SJSA1 (cell line): ENCODE data around the gene OR51B6. TPM values are rescaled to one million over a fixed set of nuclear protein-coding genes. Genes with fewer than 3 reads are reported as not detected.
"Not testable (repeated sequence)": the region's sequence is repeated elsewhere in the genome, so short reads cannot be mapped to it uniquely, and the experiment has no call there.

ENCODE experiments used
- DNase-seq, 2 experiments: peaks; one replicate each; pipeline ENCODE4 v3.0.0-alpha.2; 2015 to 2020; ENCODE audit warnings: low spot score in 2 of 2, low read depth in 1 of 2
- H3K27ac ChIP-seq: fragments of 250-450 bp; sonication (Bioruptor Pico); 2 replicates; pipeline ENCODE4 v1.5.1; 2020; ENCODE audit warnings: mild to moderate bottlenecking, moderate library complexity
- H3K27me3 ChIP-seq: fragments of 250-450 bp; sonication (Bioruptor Pico); replicated peaks from 2 replicates; pipeline ENCODE4 v1.5.1; 2020; ENCODE audit warnings: mild to moderate bottlenecking, moderate library complexity
- H3K36me3 ChIP-seq: fragments of 250-450 bp; sonication (Bioruptor Pico); 2 replicates; pipeline ENCODE4 v1.5.1; 2020; ENCODE audit warnings: mild to moderate bottlenecking
- H3K4me1 ChIP-seq: fragments of 250-450 bp; sonication (Bioruptor Pico); replicated peaks from 2 replicates; pipeline ENCODE4 v1.6.1; 2021; ENCODE audit warnings: mild to moderate bottlenecking
- H3K4me3 ChIP-seq: fragments of 250-450 bp; sonication (Bioruptor Pico); 2 replicates; pipeline ENCODE4 v1.5.1; 2020; ENCODE audit warnings: mild to moderate bottlenecking
- H3K9me3 ChIP-seq: fragments of 250-450 bp; sonication (Bioruptor Pico); replicated peaks from 2 replicates; pipeline ENCODE4 v1.5.1; 2020; ENCODE audit warnings: mild to moderate bottlenecking
- total RNA-seq: library from RNA; depleted of rRNA; stranded (reverse); fragments of >200 nt; shearing (Covaris generic); gene quantifications from 2 replicates; pipeline ENCODE4 v1.2.3, GENCODE V29; 2014

OR51B6 gene
- total RNA-seq, 1 experiment from 2014 or later, result not detected

DNA sequence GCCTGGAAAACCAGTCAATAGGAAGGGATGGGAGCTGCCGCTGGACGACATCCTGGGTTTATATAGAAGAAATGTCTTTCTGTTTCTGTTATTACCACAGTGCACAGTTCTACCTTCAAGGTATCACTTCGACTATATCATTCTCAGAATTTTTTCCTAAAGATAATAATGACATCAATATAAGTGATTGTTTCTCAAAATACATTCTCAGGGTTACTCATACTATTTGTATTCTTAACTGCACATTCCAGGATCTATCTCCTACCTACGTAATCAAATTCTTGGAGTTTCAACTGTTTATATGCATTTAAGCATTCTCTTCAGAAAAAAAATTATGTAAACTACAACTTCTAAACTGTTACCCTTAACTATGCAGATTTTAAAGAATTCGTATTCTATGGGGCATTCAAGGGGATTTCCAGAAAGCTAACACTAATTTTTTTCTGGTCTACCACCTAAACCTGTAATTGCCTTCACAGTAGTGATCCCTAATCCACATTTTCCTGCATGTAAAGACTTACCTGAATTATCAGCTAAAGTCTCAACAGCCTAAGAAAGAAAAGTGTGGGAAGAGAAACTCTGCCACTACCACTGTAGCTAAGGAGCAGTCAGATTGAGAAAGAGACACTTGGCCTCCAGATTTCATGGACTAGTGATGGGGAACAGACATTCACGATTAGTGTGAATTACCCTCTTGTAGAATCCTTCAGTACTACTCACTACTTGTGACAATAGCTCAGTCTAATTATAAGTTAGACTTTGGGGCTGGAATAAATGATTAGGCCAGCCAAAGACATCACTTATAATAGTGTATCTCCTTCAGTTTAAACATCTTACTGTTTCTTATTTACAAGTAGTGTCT is 7.6 kb upstream of the OR51B6 start, which contains the start of gene OR51B5:
TSS of gene OR51B5 (minus strand) at position 51 of the 862 bp plus-strand sequence. CDS start at position 51, 0 bp downstream.
- Histone ChIP-seq H3K9me3 (no peaks in the 10 kb centered on the region), H3K4me3 (no peak within 1 kb of the TSS), H3K27me3 (no peaks in the 10 kb centered on the region), H3K4me1 (peaks cover 38% of the 10 kb centered on the region), H3K27ac (peak within 1 kb of the TSS; percentile 94), H3K36me3 (no peaks in the 10 kb centered on the region)
- peak in 1 of 2 experiments; percentile 87 for DNase-seq

DNA sequence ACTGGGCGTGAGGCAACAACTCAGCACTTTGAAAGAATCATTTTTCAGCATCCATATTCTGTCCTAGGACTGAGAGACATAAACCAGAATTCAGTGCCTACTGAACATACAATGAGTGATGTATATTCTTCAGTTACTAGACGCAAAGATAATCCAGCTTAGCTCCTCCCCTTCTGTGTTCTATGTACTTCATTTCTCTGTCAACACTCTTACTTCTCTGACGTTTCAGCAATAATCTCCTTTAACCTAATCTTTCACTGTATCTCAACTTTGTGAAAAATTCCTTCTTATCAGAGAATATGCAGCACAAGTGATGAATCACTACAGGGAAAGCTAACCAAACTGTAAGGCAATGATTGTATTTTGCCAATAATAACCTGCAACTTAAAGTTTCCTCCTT is 5.5 kb upstream of the OR51B6 start:
- Histone ChIP-seq H3K4me3 (no peak overlapping the region), H3K9me3 (no peaks in the 10 kb centered on the region), H3K27ac (no peak overlapping the region), H3K4me1 (peaks cover 45% of the 10 kb centered on the region), H3K36me3 (no peaks in the 10 kb centered on the region), H3K27me3 (no peaks in the 10 kb centered on the region)
- no peak for DNase-seq

- H3K27me3 ChIP-seq, result no peaks in the 10 kb centered on the region
- no peak for DNase-seq
- H3K4me1 ChIP-seq, result peaks cover 32% of the 10 kb centered on the region
- H3K27ac ChIP-seq, result no peak overlapping the region
- no peaks in the 10 kb centered on the region for H3K36me3 ChIP-seq
- no peak overlapping the region for H3K4me3 ChIP-seq
- H3K9me3 ChIP-seq, result no peaks in the 10 kb centered on the region
Observed at GRCh38 chr11:5348551-5349194, 2.6 kb upstream of the OR51B6 start.

GRCh38 chr11:5349550-5349949 is 1.8 kb upstream of the OR51B6 start:
- Histone ChIP-seq H3K4me1 (peaks cover 23% of the 10 kb centered on the region), H3K4me3 (no peak overlapping the region), H3K9me3 (no peaks in the 10 kb centered on the region), H3K27ac (no peak overlapping the region), H3K27me3 (no peaks in the 10 kb centered on the region), H3K36me3 (no peaks in the 10 kb centered on the region)
- no peak for DNase-seq

GRCh38 chr11:5356031-5356430 is 4.7 kb downstream of the OR51B6 start:
- not testable (repeated sequence) for H3K27ac ChIP-seq

GRCh38 chr11:5362017-5362625 is 10.8 kb downstream of the OR51B6 start:
- H3K4me3 ChIP-seq, result no peak overlapping the region
- H3K27ac ChIP-seq, result no peak overlapping the region
- DNase-seq, result no peak
- H3K27me3 ChIP-seq, result no peaks in the 10 kb centered on the region
- H3K4me1 ChIP-seq, result peaks cover 46% of the 10 kb centered on the region
- no peaks in the 10 kb centered on the region for H3K36me3 ChIP-seq
- H3K9me3 ChIP-seq, result no peaks in the 10 kb centered on the region

More at GRCh38 chr11:5356031-5356430, 4.7 kb downstream of the OR51B6 start:
- H3K27me3 ChIP-seq, H3K4me3 ChIP-seq, H3K9me3 ChIP-seq, H3K36me3 ChIP-seq, DNase-seq, H3K4me1 ChIP-seq: not testable (repeated sequence)

GRCh38 chr11:5363679-5364078 is 12.4 kb downstream of the OR51B6 start:
- Histone ChIP-seq H3K9me3 (no peaks in the 10 kb centered on the region), H3K4me3 (no peak overlapping the region), H3K36me3 (no peaks in the 10 kb centered on the region), H3K27me3 (no peaks in the 10 kb centered on the region), H3K27ac (peak overlapping the region; percentile 92), H3K4me1 (peaks cover 62% of the 10 kb centered on the region)
- DNase-seq, result no peak

DNA sequence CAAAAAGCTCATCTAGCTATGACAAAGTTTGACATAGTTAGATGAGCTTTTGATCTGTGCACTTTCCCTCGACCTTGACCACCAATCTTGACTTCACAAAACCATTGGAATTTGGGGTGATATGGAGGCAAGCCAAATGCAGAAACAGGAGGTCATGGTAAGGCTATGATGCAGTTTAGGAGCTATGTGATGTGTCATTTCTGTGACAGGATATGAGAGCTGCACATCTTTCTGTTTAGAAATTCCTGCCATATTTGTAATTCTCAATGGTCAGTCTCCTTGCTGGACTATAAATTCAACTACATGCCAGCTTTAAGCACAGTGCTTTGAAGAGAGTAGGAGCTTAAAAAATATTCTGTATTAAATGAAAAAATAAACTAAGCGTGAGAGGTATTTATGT is 12.9 kb downstream of the OR51B6 start:
- H3K9me3 ChIP-seq, result no peaks in the 10 kb centered on the region
- peak; percentile 83 to 95 for DNase-seq
- peaks cover 63% of the 10 kb centered on the region for H3K4me1 ChIP-seq
- no peak overlapping the region for H3K4me3 ChIP-seq
- H3K36me3 ChIP-seq, result no peaks in the 10 kb centered on the region
- H3K27me3 ChIP-seq, result no peaks in the 10 kb centered on the region
- H3K27ac ChIP-seq, result peak overlapping the region; percentile 92

- H3K27ac ChIP-seq, result peak overlapping the region; percentile 92
- H3K4me3 ChIP-seq, H3K36me3 ChIP-seq, H3K9me3 ChIP-seq, DNase-seq, H3K27me3 ChIP-seq: not testable (repeated sequence)
- H3K4me1 ChIP-seq, result peaks cover 67% of the 10 kb centered on the region
Observed at GRCh38 chr11:5366365-5366764, 15.1 kb downstream of the OR51B6 start.

DNA sequence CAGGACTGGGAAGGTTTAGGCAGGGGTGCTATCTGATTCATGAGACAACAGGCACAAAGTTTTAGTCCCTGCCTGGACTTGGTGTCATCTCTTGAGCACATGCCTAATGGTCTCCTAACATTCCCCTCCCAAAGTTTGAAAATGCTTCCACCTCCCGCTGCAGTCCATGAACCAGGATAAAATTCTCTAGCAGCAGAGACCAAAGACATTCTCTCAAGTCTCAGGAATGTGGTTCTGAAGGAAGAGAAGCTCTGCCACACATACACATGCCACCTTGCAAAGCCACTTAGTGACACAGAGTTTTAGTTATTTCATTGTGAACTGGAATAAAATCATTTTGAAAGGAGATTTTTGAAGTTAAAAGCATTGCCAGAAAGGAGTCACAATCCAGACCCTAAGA is 15.5 kb downstream of the OR51B6 start:
- Histone ChIP-seq H3K27me3 (no peaks in the 10 kb centered on the region), H3K9me3 (no peaks in the 10 kb centered on the region), H3K4me1 (peaks cover 64% of the 10 kb centered on the region), H3K27ac (peak overlapping the region; percentile 92), H3K4me3 (no peak overlapping the region), H3K36me3 (no peaks in the 10 kb centered on the region)
- DNase-seq, result peak in 1 of 2 experiments; percentile 66

DNA sequence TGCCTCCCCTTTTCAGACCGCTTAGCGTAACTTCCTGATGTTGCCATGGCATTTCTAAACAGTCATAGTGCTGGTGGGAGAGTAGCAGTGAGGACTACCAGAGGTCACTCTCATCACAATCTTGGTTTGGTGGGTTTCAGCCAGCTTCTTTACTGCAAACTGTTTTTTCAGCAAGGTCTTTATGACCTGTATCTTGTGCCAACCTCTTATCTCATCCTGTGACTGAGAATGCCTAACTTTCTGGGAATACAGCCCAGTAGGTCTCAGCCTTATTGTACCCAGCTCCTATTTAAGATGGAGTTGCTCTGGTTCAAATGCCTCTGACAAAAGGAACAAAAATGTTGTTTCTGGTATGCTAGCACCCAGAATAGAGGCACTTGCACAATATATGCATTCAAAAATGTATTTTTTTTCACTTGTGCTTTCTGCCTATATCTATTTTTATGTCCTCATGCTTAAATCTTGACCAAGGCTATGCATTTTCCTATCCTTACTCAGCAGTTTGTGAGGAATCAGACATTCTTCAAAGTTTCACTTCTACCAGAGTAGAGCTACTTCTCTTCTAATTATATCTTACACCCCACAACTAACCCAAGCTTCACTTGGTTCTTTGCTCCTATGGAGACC is 16.3 kb downstream of the OR51B6 start:
- DNase-seq, result no peak
- peak overlapping the region; percentile 92 for H3K27ac ChIP-seq
- H3K4me3 ChIP-seq, result no peak overlapping the region
- no peaks in the 10 kb centered on the region for H3K9me3 ChIP-seq
- no peaks in the 10 kb centered on the region for H3K36me3 ChIP-seq
- peaks cover 60% of the 10 kb centered on the region for H3K4me1 ChIP-seq
- H3K27me3 ChIP-seq, result no peaks in the 10 kb centered on the region

DNA sequence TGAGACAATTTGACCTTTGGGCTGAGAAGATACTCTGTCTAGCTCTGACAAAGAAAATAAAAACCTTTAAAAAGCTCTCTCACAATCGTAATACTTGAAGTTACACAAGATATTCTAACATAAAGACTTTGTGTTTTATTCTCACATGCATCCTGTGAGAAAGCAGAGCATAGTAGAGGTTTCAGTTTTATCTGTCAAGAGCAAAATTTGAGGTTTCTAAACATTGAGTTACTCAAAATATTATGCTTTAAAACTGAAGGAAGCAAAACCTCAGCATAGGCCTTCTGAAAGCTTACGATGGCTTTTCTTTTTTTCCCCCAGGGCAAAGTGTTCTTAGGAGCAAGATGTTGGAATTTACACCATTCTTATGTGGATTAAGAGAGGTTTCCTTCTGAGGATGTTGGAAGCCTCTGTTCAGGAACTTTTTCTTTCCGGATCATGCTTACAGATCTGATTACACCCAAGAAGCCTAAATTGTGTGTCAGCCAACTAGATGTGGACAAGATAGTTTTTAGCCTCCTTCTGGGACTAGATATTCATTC is 17.3 kb downstream of the OR51B6 start:
- Histone ChIP-seq H3K4me1 (peaks cover 56% of the 10 kb centered on the region), H3K9me3 (no peaks in the 10 kb centered on the region), H3K27ac (no peak overlapping the region), H3K36me3 (no peaks in the 10 kb centered on the region), H3K4me3 (no peak overlapping the region), H3K27me3 (no peaks in the 10 kb centered on the region)
- DNase-seq, result no peak

GRCh38 chr11:5369789-5370188 is 18.5 kb downstream of the OR51B6 start:
- H3K27ac ChIP-seq, result no peak overlapping the region
- no peaks in the 10 kb centered on the region for H3K9me3 ChIP-seq
- H3K27me3 ChIP-seq, result no peaks in the 10 kb centered on the region
- H3K4me1 ChIP-seq, result peaks cover 44% of the 10 kb centered on the region
- H3K4me3 ChIP-seq, result no peak overlapping the region
- H3K36me3 ChIP-seq, result no peaks in the 10 kb centered on the region
- peak in 1 of 2 experiments; percentile 58 for DNase-seq
